H1 (cell line): Measurements from ENCODE around the gene VPS37C. TPM values are rescaled to one million over a fixed set of nuclear protein-coding genes. Genes with fewer than 3 reads are reported as not detected.

Experiments used
- CTCF ChIA-PET: fragments of 300-600 bp; sonication (Branson Sonifier 250); formaldehyde crosslinking; loops from one replicate; lab custom pipeline; 2021; ENCODE audit not compliant: partially characterized antibody; lab: Charles Lee
- POLR2A ChIA-PET: fragments of 300-600 bp; sonication (Branson Sonifier 250); formaldehyde crosslinking; loops from one replicate; lab custom pipeline; 2021; ENCODE audit warnings: inconsistent platforms; ENCODE audit not compliant: partially characterized antibody; lab: Charles Lee
- DNase-seq, 2 experiments: peaks; one replicate each; pipeline versions ENCODE4 v3.0.0 to v3.0.0-alpha.2; 2010 to 2022; ENCODE audit warnings: low spot score in 2 of 2, low read depth in 1 of 2, mixed read lengths in 1 of 2
- FAIRE-seq: peaks from 2 replicates; lab custom pipeline; 2011; peaks lifted over from hg19 to GRCh38; lab: Jason Lieb, UNC
- H2AFZ ChIP-seq: 2 replicates; pipeline ENCODE4 v1.8.1; 2012; ENCODE audit warnings: low read length, inconsistent platforms
- H2AK5ac ChIP-seq: 2 replicates; pipeline ENCODE4 v1.6.1; 2013; ENCODE audit warnings: low read depth, low read length
- H2BK120ac ChIP-seq: replicated peaks from 2 replicates; pipeline ENCODE3; 2013; ENCODE audit warnings: low read depth, low read length, inconsistent platforms
- H2BK12ac ChIP-seq: 2 replicates; pipeline ENCODE4 v1.6.1; 2013; ENCODE audit warnings: low read depth, low read length
- H2BK15ac ChIP-seq: 2 replicates; pipeline ENCODE4 v1.6.1; 2013; ENCODE audit warnings: low read length
- H2BK20ac ChIP-seq: 2 replicates; pipeline ENCODE4 v1.6.1; 2013; ENCODE audit warnings: low read length
- H2BK5ac ChIP-seq: 2 replicates; pipeline ENCODE4 v1.6.1; 2013; ENCODE audit warnings: low read depth, low read length
- H3K14ac ChIP-seq: 2 replicates; pipeline ENCODE4 v1.6.1; 2013; ENCODE audit warnings: inconsistent platforms; ENCODE audit not compliant: insufficient read length
- H3K18ac ChIP-seq: 2 replicates; pipeline ENCODE4 v1.6.1; 2013; ENCODE audit warnings: low read length; ENCODE audit errors: extremely low read depth
- H3K23ac ChIP-seq: 2 replicates; pipeline ENCODE4 v1.6.1; 2013; ENCODE audit warnings: inconsistent platforms; ENCODE audit not compliant: insufficient read length
- H3K23me2 ChIP-seq: 2 replicates; pipeline ENCODE4 v1.6.1; 2013; ENCODE audit warnings: low read depth, low read length
- H3K27ac ChIP-seq: 2 replicates; pipeline ENCODE4 v1.6.1; 2011; ENCODE audit warnings: low read depth, low read length, inconsistent platforms
- H3K27me3 ChIP-seq, 4 experiments: replicated peaks in 1 of 4; 1 replicate in 1 of 4; 2 replicates in 3 of 4; pipeline versions ENCODE4 v1.6.1 to v1.8.1; 2011 to 2013; ENCODE audit warnings: low read length in 3 of 4, mild to moderate bottlenecking in 3 of 4, inconsistent platforms in 2 of 4, mixed read lengths in 2 of 4, moderate library complexity in 1 of 4; ENCODE audit not compliant: control insufficient read depth in 3 of 4, insufficient read depth in 3 of 4; ENCODE audit errors: extremely low read depth in 1 of 4
- H3K36me3 ChIP-seq, 4 experiments: 2 replicates each; pipeline versions ENCODE4 v1.6.1 to v1.8.1; 2011 to 2013; ENCODE audit warnings: mild to moderate bottlenecking in 4 of 4, low read length in 3 of 4, moderate library complexity in 2 of 4, control low read depth in 1 of 4, inconsistent platforms in 1 of 4; ENCODE audit not compliant: insufficient read depth in 4 of 4, control insufficient read depth in 2 of 4
- H3K4ac ChIP-seq: replicated peaks from 2 replicates; pipeline ENCODE3; 2013; ENCODE audit warnings: low read length, low read depth, mixed read lengths, inconsistent platforms; ENCODE audit not compliant: insufficient read length
- H3K4me1 ChIP-seq, 4 experiments: replicated peaks in 1 of 4; 1 replicate in 1 of 4; 2 replicates in 3 of 4; pipeline versions ENCODE4 v1.6.1 to v1.8.1; 2011 to 2013; ENCODE audit warnings: low read length in 3 of 4, inconsistent platforms in 2 of 4, mixed read lengths in 1 of 4; ENCODE audit not compliant: insufficient read depth in 4 of 4, control insufficient read depth in 3 of 4
- H3K4me2 ChIP-seq, 2 experiments: 2 replicates each; pipeline versions ENCODE4 v1.6.1 to v1.8.1; 2011 to 2013; ENCODE audit warnings: low read depth in 2 of 2, low read length in 2 of 2, control low read depth in 1 of 2, inconsistent platforms in 1 of 2, mild to moderate bottlenecking in 1 of 2; ENCODE audit not compliant: insufficient read depth in 1 of 2
- H3K4me3 ChIP-seq, 4 experiments: fragments of 200-600, 300-600 bp in 1 of 4; sonication (generic), shearing (Covaris generic), sonication (Bioruptor Twin) in 1 of 4; 2 replicates each; pipeline versions ENCODE4 v1.5.1 to v1.8.1; 2011 to 2016; ENCODE audit warnings: low read length in 4 of 4, low read depth in 3 of 4, control low read depth in 2 of 4, inconsistent platforms in 2 of 4, mild to moderate bottlenecking in 2 of 4, mixed read lengths in 1 of 4, moderate library complexity in 1 of 4; ENCODE audit not compliant: insufficient read depth in 2 of 4; ENCODE audit errors: extremely low read depth in 1 of 4
- H3K56ac ChIP-seq: replicated peaks from 2 replicates; pipeline ENCODE3; 2013; ENCODE audit warnings: low read depth, mild to moderate bottlenecking, mixed read lengths, low read length, inconsistent platforms; ENCODE audit not compliant: insufficient read length
- H3K79me1 ChIP-seq: 2 replicates; pipeline ENCODE4 v1.6.1; 2013; ENCODE audit warnings: low read depth, low read length, control low read depth
- H3K79me2 ChIP-seq, 2 experiments: 2 replicates each; pipeline versions ENCODE4 v1.6.1 to v1.8.1; 2012 to 2013; ENCODE audit warnings: low read length in 2 of 2, mild to moderate bottlenecking in 2 of 2, inconsistent platforms in 1 of 2; ENCODE audit not compliant: insufficient read depth in 2 of 2, control insufficient read depth in 1 of 2
- H3K9ac ChIP-seq, 4 experiments: replicated peaks in 1 of 4; 1 replicate in 1 of 4; 2 replicates in 3 of 4; pipeline versions ENCODE4 v1.6.1 to v1.8.1; 2011 to 2013; ENCODE audit warnings: low read depth in 3 of 4, low read length in 3 of 4, control low read depth in 2 of 4, mild to moderate bottlenecking in 2 of 4, moderate library complexity in 2 of 4, inconsistent platforms in 1 of 4; ENCODE audit errors: extremely low read depth in 1 of 4
- H3K9me3 ChIP-seq, 2 experiments: 2 replicates each; pipeline versions ENCODE4 v1.6.1 to v1.8.1; 2012 to 2013; ENCODE audit warnings: mild to moderate bottlenecking in 2 of 2, moderate library complexity in 2 of 2, control low read depth in 1 of 2, inconsistent platforms in 1 of 2, low read depth in 1 of 2, low read length in 1 of 2, mixed read lengths in 1 of 2; ENCODE audit not compliant: insufficient read depth in 2 of 2
- H4K20me1 ChIP-seq, 2 experiments: replicated peaks in 1 of 2; 2 replicates each; pipeline versions ENCODE3 to v1.8.1; 2011 to 2013; ENCODE audit warnings: inconsistent platforms in 2 of 2, low read length in 2 of 2, mild to moderate bottlenecking in 1 of 2; ENCODE audit not compliant: insufficient read depth in 2 of 2, control insufficient read depth in 1 of 2
- H4K5ac ChIP-seq: 2 replicates; pipeline ENCODE4 v1.6.1; 2013; ENCODE audit warnings: low read length, low read depth, mixed read lengths, inconsistent platforms; ENCODE audit not compliant: insufficient read length
- H4K8ac ChIP-seq: 2 replicates; pipeline ENCODE4 v1.8.0; 2013; ENCODE audit warnings: mild to moderate bottlenecking, moderate library complexity, low read length, inconsistent platforms; ENCODE audit not compliant: insufficient read depth; ENCODE audit errors: extremely low read depth
- H4K91ac ChIP-seq: replicated peaks from 2 replicates; pipeline ENCODE3; 2013; ENCODE audit warnings: low read length, mixed read lengths, inconsistent platforms; ENCODE audit not compliant: insufficient read length
- ASH2L ChIP-seq: fragments of 200-600, 300-600 bp; sonication (generic); IDR thresholded peaks from one replicate; pipeline ENCODE4 v1.7.1; 2017; ENCODE audit warnings: low read length
- CHD2 ChIP-seq: IDR thresholded peaks from 2 replicates; pipeline ENCODE4 v1.6.1; 2012; ENCODE audit warnings: low read length, improper control_type of control experiment
- HDAC6 ChIP-seq: IDR thresholded peaks from one replicate; pipeline ENCODE4 v1.7.1; 2012; ENCODE audit warnings: low read depth, mild to moderate bottlenecking, inconsistent platforms, low read length, moderate library complexity
- KDM5A ChIP-seq: fragments of 200-600 bp; IDR thresholded peaks from 2 replicates; pipeline ENCODE4 v1.7.1; 2012; ENCODE audit warnings: mild to moderate bottlenecking, low read length, inconsistent platforms, mixed read lengths
- MAFK ChIP-seq: IDR thresholded peaks from 2 replicates; pipeline ENCODE4 v1.6.1; 2012; ENCODE audit warnings: low read depth, mild to moderate bottlenecking, improper control_type of control experiment, low read length
- POU5F1 ChIP-seq: IDR thresholded peaks from 2 replicates; pipeline ENCODE4 v1.6.1; 2011; ENCODE audit warnings: low read depth, mild to moderate bottlenecking, low read length, moderate library complexity
- SP4 ChIP-seq: IDR thresholded peaks from 2 replicates; pipeline ENCODE4 v1.6.1; 2012; ENCODE audit warnings: low read length, inconsistent platforms
- TCF12 ChIP-seq: IDR thresholded peaks from 2 replicates; pipeline ENCODE4 v1.6.1; 2011; ENCODE audit warnings: low read depth, mild to moderate bottlenecking, low read length
- WGBS, 2 experiments: shearing (Covaris generic) in 1 of 2; methylation state at CpG; one replicate each; pipeline versions ENCODE4 v1.1.6 to v1.1.7; 2013 to 2015; ENCODE audit warnings: low lambda C conversion rate in 2 of 2, mixed read lengths in 2 of 2, inconsistent platforms in 1 of 2, low coverage in 1 of 2, missing lambda C conversion rate in 1 of 2; ENCODE audit not compliant: insufficient replicate concordance in 2 of 2, insufficient coverage in 1 of 2, insufficient read length in 1 of 2; ENCODE audit errors: extremely low coverage in 1 of 2, missing lambda C conversion rate in 1 of 2; 5-methylcytosine and 5-hydroxymethylcytosine counted together
- polyA plus RNA-seq, 7 experiments: library from polyadenylated mRNA; depleted of rRNA in 3 of 7; stranded (reverse) in 5 of 7; unstranded in 2 of 7; fragments of >200 nt in 5 of 7; fragments of 200-250 nt in 2 of 7; gene quantifications; 1 replicate in 5 of 7; 2 replicates in 1 of 7; 4 replicates in 1 of 7; pipeline versions ENCODE4 v1.2.1 to v1.2.3, GENCODE V29; 2011 to 2013; ENCODE audit warnings: missing spikeins in 2 of 7, mixed read lengths in 2 of 7
- total RNA-seq: library from RNA; stranded (reverse); fragmentation: NEBNext Ultra II Directional; extraction: Animal tissue kit (Norgen Biotek cat#: 25700); gene quantifications from 2 replicates; pipeline ENCODE4 v1.2.1, GENCODE V29; 2021

The VPS37C gene
- total and polyA plus RNA-seq, 2 of the 8 experiments (the other 6 are each of a cell fraction or from before 2014, with no cell fraction given) = 12.9 to 21.0 TPM

- WGBS, 2 experiments = 84% methylated on average over 5 of the region's 5 CpGs; no CpG with 5 or more reads in 1 of the 2 experiments
- no peak overlapping the region for H3K23ac ChIP-seq
- H3K36me3 ChIP-seq = no peaks in the 10 kb centered on the region; a peak in 3 of 8 replicates
- no peak overlapping the region for H4K5ac ChIP-seq
- H3K27me3 ChIP-seq = no peaks in the 10 kb centered on the region
- no peak overlapping the region for H3K4me3 ChIP-seq
- FAIRE-seq (no peak), DNase-seq (no peak)
- ChIA-PET POLR2A (no interaction called here), CTCF (interaction anchor here (0.6 to 1.4 kb wide), 7 partner anchors 10 to 219 kb away, joined by 3 to 5 read pairs (median 3); partner anchors contain the start of gene TMEM109)
- no peak overlapping the region for H2AFZ ChIP-seq
- no peak overlapping the region for H3K27ac ChIP-seq
- no peak overlapping the region for H3K14ac ChIP-seq
- H2BK15ac ChIP-seq = no peak overlapping the region
- H2AK5ac ChIP-seq = no peak overlapping the region
- no peaks in the 10 kb centered on the region for H3K23me2 ChIP-seq
- peaks cover 3 to 7% of the 10 kb centered on the region in 2 experiments for H4K20me1 ChIP-seq
- no peak overlapping the region for H2BK120ac ChIP-seq
- H2BK5ac ChIP-seq = no peak overlapping the region
- no peak overlapping the region for H2BK12ac ChIP-seq
- no peak overlapping the region for H3K4ac ChIP-seq
- H3K4me2 ChIP-seq = no peak overlapping the region
- H3K4me1 ChIP-seq = peaks cover 0 to 9% (median 7%) of the 10 kb centered on the region in 4 experiments; a peak in 4 of 7 replicates
- H4K91ac ChIP-seq = no peak overlapping the region
- peak overlapping the region; percentile 41; the same call in 1 of the 2 replicates for H4K8ac ChIP-seq
- H3K79me2 ChIP-seq = no peaks in the 10 kb centered on the region
- H3K79me1 ChIP-seq = no peaks in the 10 kb centered on the region
- H3K9me3 ChIP-seq = no peaks in the 10 kb centered on the region
- H3K18ac ChIP-seq = no peak overlapping the region
- no peak overlapping the region for H3K9ac ChIP-seq
- no peak overlapping the region for H2BK20ac ChIP-seq
- no peak overlapping the region for H3K56ac ChIP-seq
- TF ChIP-seq SP4 (no peak), CHD2 (no peak), KDM5A (no peak), HDAC6 (no peak), ASH2L (no peak), POU5F1 (no peak), TCF12 (no peak), MAFK (no peak)
Measured at GRCh38 chr11:61132646-61133045, 28.6 kb downstream of the VPS37C start.
